OCI-LY7 (cell line): ENCODE data around the gene HJURP. TPM values are rescaled to one million over a fixed set of nuclear protein-coding genes. Genes with fewer than 3 reads are reported as not detected.

Experiments
- BruUV-seq: library from RNA; stranded (reverse); fragments of 400-500 nt; replicated peaks from 2 replicates; lab custom pipeline; 2021; lab: Mats Ljungman, UMichigan
- CTCF ChIA-PET: fragments of 300-600 bp; sonication (Branson Sonifier 250); formaldehyde crosslinking; loops from one replicate; lab custom pipeline; 2022; ENCODE audit warnings: antibody characterized with exemption; ENCODE audit not compliant: unreplicated experiment; lab: Charles Lee
- POLR2A ChIA-PET: fragments of 300-600 bp; sonication (Branson Sonifier 250); formaldehyde crosslinking; loops from one replicate; lab custom pipeline; 2022; ENCODE audit warnings: antibody characterized with exemption; lab: Charles Lee
- DNase-seq: peaks from one replicate; pipeline ENCODE4 v3.0.0-alpha.2; 2015; ENCODE audit warnings: low spot score
- H2AFZ ChIP-seq: fragments of 200-600 bp; sonication (generic), shearing (Covaris generic); 2 replicates; pipeline ENCODE4 v1.6.1; 2014; ENCODE audit warnings: mild to moderate bottlenecking, antibody characterized with exemption, low read length, moderate library complexity
- H3K27ac ChIP-seq: fragments of 200-600 bp; sonication (generic); 2 replicates; pipeline ENCODE4 v1.5.1; 2014; ENCODE audit warnings: mixed run types, low read depth, mild to moderate bottlenecking, moderate library complexity, low read length, inconsistent platforms; ENCODE audit not compliant: poor library complexity, severe bottlenecking
- H3K36me3 ChIP-seq: fragments of 200-600 bp; sonication (generic); 2 replicates; pipeline ENCODE4 v1.6.1; 2014; ENCODE audit warnings: mild to moderate bottlenecking, antibody characterized with exemption, low read length, moderate library complexity, mixed read lengths; ENCODE audit not compliant: insufficient read depth
- H3K4me1 ChIP-seq: fragments of 200-600 bp; sonication (generic); 2 replicates; pipeline ENCODE4 v1.5.1; 2014; ENCODE audit warnings: mild to moderate bottlenecking, low read length; ENCODE audit not compliant: insufficient read depth, poor library complexity, severe bottlenecking
- H3K4me2 ChIP-seq: fragments of 200-600 bp; sonication (generic); 2 replicates; pipeline ENCODE4 v1.6.1; 2014; ENCODE audit warnings: mild to moderate bottlenecking, low read length
- H3K4me3 ChIP-seq: fragments of 200-600 bp; sonication (generic); 2 replicates; pipeline ENCODE4 v1.5.1; 2014; ENCODE audit warnings: mild to moderate bottlenecking, low read depth, low read length; ENCODE audit not compliant: poor library complexity, severe bottlenecking
- H3K79me2 ChIP-seq: fragments of 200-600 bp; sonication (generic); 2 replicates; pipeline ENCODE4 v1.6.1; 2016; ENCODE audit warnings: low read depth, mild to moderate bottlenecking, low read length, moderate library complexity, mixed read lengths; ENCODE audit not compliant: insufficient read depth
- H3K9me2 ChIP-seq: fragments of 200-600 bp; sonication (generic); 2 replicates; pipeline ENCODE4 v1.6.1; 2016; ENCODE audit warnings: mild to moderate bottlenecking, low read length, mixed read lengths; ENCODE audit not compliant: insufficient read depth
- H3K9me3 ChIP-seq: fragments of 200-600 bp; sonication (generic); 2 replicates; pipeline ENCODE4 v1.6.1; 2014; ENCODE audit warnings: mild to moderate bottlenecking, mixed run types, low read length, mixed read lengths
- H4K20me1 ChIP-seq: fragments of 200-600 bp; sonication (generic); 2 replicates; pipeline ENCODE4 v1.6.1; 2014; ENCODE audit warnings: mild to moderate bottlenecking, antibody characterized with exemption, low read length, moderate library complexity, mixed read lengths; ENCODE audit not compliant: insufficient read depth
- EZH2phosphoT487 ChIP-seq: fragments of 200-600 bp; sonication (generic); IDR thresholded peaks from 2 replicates; pipeline ENCODE4 v1.6.1; 2018; ENCODE audit warnings: low read depth, borderline replicate concordance, mild to moderate bottlenecking, mixed run types, antibody characterized with exemption, low read length, moderate library complexity, mixed read lengths
- intact Hi-C: fragments of 100-400 bp; cut with micrococcal nuclease; formaldehyde crosslinking; loops from one replicate; pipeline ENCODE4 v1.10.0; 2022; ENCODE audit not compliant: unreplicated experiment
- total RNA-seq, 2 experiments: library from RNA; depleted of rRNA in 1 of 2; stranded (reverse); fragments of >200 nt in 1 of 2; shearing (Covaris generic) in 1 of 2; gene quantifications; 2 replicates each; pipeline ENCODE4 v1.2.3, GENCODE V29; 2014 to 2022
- TF ChIP-seq, protein P1 (sequence below): fragments of 200-600 bp; sonication (generic); conservative IDR thresholded peaks from 2 replicates; pipeline ENCODE4 v1.5.1; 2014; ENCODE audit warnings: mild to moderate bottlenecking, antibody characterized with exemption, low read length, moderate library complexity, mixed read lengths

Gene HJURP
- total RNA-seq, 2 experiments from 2014 or later: 94.3 to 122 TPM

DNA sequence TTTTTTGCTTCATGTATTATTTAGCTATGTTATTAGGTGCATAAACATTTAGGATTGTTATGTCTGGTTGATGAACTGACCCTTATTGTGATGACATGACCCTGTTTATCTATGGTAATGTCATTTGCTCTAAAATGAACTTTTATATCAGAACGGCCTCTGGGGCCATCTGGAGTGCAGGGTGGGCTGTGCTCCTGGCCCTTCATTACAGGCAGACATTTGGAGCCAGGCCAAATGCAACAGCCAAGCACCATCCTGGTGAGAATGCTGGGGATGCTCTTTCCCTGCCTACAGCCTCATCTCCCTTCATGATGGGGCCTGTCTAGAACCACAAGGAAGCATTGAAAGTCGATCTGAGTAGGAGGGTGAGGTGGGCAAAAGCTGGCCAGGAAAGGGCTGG is 38.0 kb downstream of the HJURP start:
- ChIA-PET CTCF (interaction anchor here (1.0 kb wide), 1 partner anchor 48 kb away, joined by 3 read pairs; no protein-coding TSS in a partner anchor), POLR2A (interaction anchor here (0.7 kb wide), 1 partner anchor 1216 kb away, joined by 3 read pairs; no protein-coding TSS in a partner anchor)
- H3K27ac ChIP-seq: no peak overlapping the region
- no peaks in the 10 kb centered on the region for H3K79me2 ChIP-seq
- H3K36me3 ChIP-seq: no peaks in the 10 kb centered on the region
- H3K4me3 ChIP-seq: no peak overlapping the region
- H3K4me1 ChIP-seq: no peaks in the 10 kb centered on the region
- DNase-seq: no peak
- no peak overlapping the region for H2AFZ ChIP-seq
- no peaks in the 10 kb centered on the region for H4K20me1 ChIP-seq
- no peaks in the 10 kb centered on the region for H3K9me2 ChIP-seq
- no peak overlapping the region for H3K4me2 ChIP-seq
- TF ChIP-seq EZH2phosphoT487: no peak
- TF ChIP-seq, protein P1, sequence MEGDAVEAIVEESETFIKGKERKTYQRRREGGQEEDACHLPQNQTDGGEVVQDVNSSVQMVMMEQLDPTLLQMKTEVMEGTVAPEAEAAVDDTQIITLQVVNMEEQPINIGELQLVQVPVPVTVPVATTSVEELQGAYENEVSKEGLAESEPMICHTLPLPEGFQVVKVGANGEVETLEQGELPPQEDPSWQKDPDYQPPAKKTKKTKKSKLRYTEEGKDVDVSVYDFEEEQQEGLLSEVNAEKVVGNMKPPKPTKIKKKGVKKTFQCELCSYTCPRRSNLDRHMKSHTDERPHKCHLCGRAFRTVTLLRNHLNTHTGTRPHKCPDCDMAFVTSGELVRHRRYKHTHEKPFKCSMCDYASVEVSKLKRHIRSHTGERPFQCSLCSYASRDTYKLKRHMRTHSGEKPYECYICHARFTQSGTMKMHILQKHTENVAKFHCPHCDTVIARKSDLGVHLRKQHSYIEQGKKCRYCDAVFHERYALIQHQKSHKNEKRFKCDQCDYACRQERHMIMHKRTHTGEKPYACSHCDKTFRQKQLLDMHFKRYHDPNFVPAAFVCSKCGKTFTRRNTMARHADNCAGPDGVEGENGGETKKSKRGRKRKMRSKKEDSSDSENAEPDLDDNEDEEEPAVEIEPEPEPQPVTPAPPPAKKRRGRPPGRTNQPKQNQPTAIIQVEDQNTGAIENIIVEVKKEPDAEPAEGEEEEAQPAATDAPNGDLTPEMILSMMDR: no peak
- H3K9me3 ChIP-seq: no peaks in the 10 kb centered on the region
- BruUV-seq: no TSS peak
- intact Hi-C loops: no loop called here

DNA sequence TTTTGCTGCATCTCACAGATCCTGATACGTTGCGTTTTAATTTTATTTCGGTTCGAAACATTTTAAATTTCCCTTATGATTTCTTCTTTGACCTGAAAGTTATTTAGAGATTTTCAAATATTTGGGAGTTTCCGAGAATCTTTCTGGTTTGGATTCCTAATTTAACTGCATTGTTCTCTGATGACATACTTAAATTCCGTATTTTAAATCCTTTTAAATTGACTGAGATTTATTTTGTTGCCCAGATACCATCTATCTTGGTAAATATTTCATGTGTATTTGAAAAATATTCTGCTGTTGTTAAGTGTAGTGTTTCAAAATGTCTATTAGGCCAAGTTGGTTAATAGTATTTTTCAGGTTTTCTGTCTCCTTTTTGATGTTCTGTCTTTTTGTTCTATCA is 38.5 kb downstream of the HJURP start:
- H3K79me2 ChIP-seq: no peaks in the 10 kb centered on the region
- H2AFZ ChIP-seq: no peak overlapping the region
- intact Hi-C loops: no loop called here
- CTCF ChIA-PET: no interaction called here
- no peak for TF ChIP-seq EZH2phosphoT487
- TF ChIP-seq, protein P1: no peak
- no peaks in the 10 kb centered on the region for H4K20me1 ChIP-seq
- H3K4me2 ChIP-seq: no peak overlapping the region
- DNase-seq: no peak
- H3K9me2 ChIP-seq: no peaks in the 10 kb centered on the region
- no TSS peak for BruUV-seq
- no peak overlapping the region for H3K27ac ChIP-seq
- POLR2A ChIA-PET: interaction anchor here (0.7 kb wide), 1 partner anchor 1217 kb away, joined by 3 read pairs; no protein-coding TSS in a partner anchor
- H3K36me3 ChIP-seq: no peaks in the 10 kb centered on the region
- H3K9me3 ChIP-seq: no peaks in the 10 kb centered on the region
- H3K4me1 ChIP-seq: no peaks in the 10 kb centered on the region
- no peak overlapping the region for H3K4me3 ChIP-seq

DNA sequence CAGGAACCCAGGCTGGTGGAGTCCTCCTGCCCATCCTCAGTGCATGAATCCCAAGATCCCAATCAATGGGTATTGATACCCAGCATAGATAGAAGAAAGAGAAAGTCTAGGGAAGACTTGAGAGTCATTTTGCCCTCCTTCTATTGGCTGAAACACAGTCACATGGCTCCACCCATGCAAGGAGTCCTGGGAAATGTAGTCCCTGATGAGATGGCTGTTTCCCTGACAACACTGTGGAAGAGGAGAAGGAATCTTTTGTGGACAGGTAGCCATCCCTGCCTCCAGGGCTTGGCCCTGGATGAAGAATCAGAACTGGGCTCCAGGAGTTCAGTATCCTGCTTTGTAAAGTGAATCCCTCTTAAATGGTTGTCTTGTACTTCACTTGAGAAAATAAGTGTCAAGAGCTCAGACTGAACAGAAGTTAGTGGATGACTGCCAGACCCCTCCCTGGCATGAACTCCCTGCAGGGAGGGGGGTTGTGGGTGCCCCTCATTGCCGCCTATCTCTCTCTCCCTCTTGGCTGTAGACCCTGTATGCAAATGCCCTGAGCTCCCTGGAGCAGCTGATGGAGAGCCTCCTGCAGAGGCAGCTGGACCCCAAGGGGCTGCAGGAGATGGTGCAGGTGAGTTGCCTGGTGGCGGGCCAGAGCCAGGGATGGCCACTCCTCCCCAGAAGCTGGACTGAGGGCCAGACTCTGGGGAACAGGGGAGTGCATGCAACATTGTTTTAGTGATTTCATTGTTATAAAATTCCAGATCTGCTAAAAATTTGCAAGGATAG is 40.1 kb downstream of the HJURP start:
- H3K27ac ChIP-seq: no peak overlapping the region
- H3K9me3 ChIP-seq: no peaks in the 10 kb centered on the region
- H3K79me2 ChIP-seq: no peaks in the 10 kb centered on the region
- H3K4me1 ChIP-seq: no peaks in the 10 kb centered on the region
- DNase-seq: no peak
- intact Hi-C loops: no loop called here
- TF ChIP-seq EZH2phosphoT487: no peak
- TF ChIP-seq, protein P1: no peak
- no peak overlapping the region for H3K4me3 ChIP-seq
- H3K9me2 ChIP-seq: no peaks in the 10 kb centered on the region
- POLR2A ChIA-PET: no interaction called here
- H3K4me2 ChIP-seq: no peak overlapping the region
- no peak overlapping the region for H2AFZ ChIP-seq
- H3K36me3 ChIP-seq: no peaks in the 10 kb centered on the region
- BruUV-seq: no TSS peak
- no peaks in the 10 kb centered on the region for H4K20me1 ChIP-seq
- CTCF ChIA-PET: no interaction called here
